IMR-90 (cell line): Measurements from ENCODE around the gene PAM16. TPM values are rescaled to one million over a fixed set of nuclear protein-coding genes. Genes with fewer than 3 reads are reported as not detected.
"Not testable (repeated sequence)": the region's sequence is repeated elsewhere in the genome, so short reads cannot be mapped to it uniquely, and the experiment has no call there.

Source experiments
- ATAC-seq: fragments of 200-7000 bp; cut with Tn5 transposase; 2 replicates; pipeline ENCODE4 v1.9.1; 2020; ENCODE audit warnings: low read depth, mild to moderate bottlenecking, moderate library complexity
- BruUV-seq: library from RNA; stranded (reverse); fragments of 400-500 nt; replicated peaks from 2 replicates; lab custom pipeline; 2021; lab: Mats Ljungman, UMichigan
- CTCF ChIA-PET: fragments of 300-600 bp; formaldehyde crosslinking; extraction: SDS; loops from one replicate; lab custom pipeline; 2021; ENCODE audit warnings: antibody characterized with exemption; lab: Yijun Ruan, JAX
- POLR2A ChIA-PET: fragments of 300-600 bp; sonication (Branson Sonifier 250); formaldehyde crosslinking; loops from one replicate; lab custom pipeline; 2022; ENCODE audit warnings: antibody characterized with exemption; ENCODE audit not compliant: unreplicated experiment; lab: Charles Lee
- DNase-seq: peaks from one replicate; pipeline ENCODE4 v3.0.0; 2013
- H2AFZ ChIP-seq: replicated peaks from 2 replicates; pipeline ENCODE3; 2013; ENCODE audit warnings: low read length, mild to moderate bottlenecking; ENCODE audit not compliant: poor library complexity
- H2AK5ac ChIP-seq: 2 replicates; pipeline ENCODE4 v1.6.1; 2013; ENCODE audit warnings: low read depth, low read length, inconsistent platforms
- H2AK9ac ChIP-seq: replicated peaks from 2 replicates; pipeline ENCODE3; 2013; ENCODE audit warnings: mild to moderate bottlenecking, low read depth, low read length, moderate library complexity; ENCODE audit not compliant: poor library complexity
- H2BK120ac ChIP-seq: 2 replicates; pipeline ENCODE4 v1.6.1; 2013; ENCODE audit warnings: low read depth, low read length, inconsistent platforms
- H2BK15ac ChIP-seq: 3 replicates; pipeline ENCODE4 v1.6.1; 2013; ENCODE audit warnings: low read depth, low read length, inconsistent platforms
- H2BK20ac ChIP-seq: 2 replicates; pipeline ENCODE4 v1.6.1; 2013; ENCODE audit warnings: low read depth, mild to moderate bottlenecking, inconsistent platforms, low read length, moderate library complexity
- H2BK5ac ChIP-seq: 2 replicates; pipeline ENCODE4 v1.6.1; 2013; ENCODE audit warnings: mild to moderate bottlenecking, low read depth, low read length, inconsistent platforms; ENCODE audit not compliant: poor library complexity, severe bottlenecking
- H3K14ac ChIP-seq: replicated peaks from 2 replicates; pipeline ENCODE4 v1.6.1; 2013; ENCODE audit warnings: low read depth, low read length, inconsistent platforms
- H3K18ac ChIP-seq: 2 replicates; pipeline ENCODE4 v1.6.1; 2013; ENCODE audit warnings: low read depth, low read length, control low read depth
- H3K23ac ChIP-seq: 2 replicates; pipeline ENCODE4 v1.6.1; 2013; ENCODE audit warnings: low read depth, low read length, inconsistent platforms
- H3K27ac ChIP-seq: 2 replicates; pipeline ENCODE4 v1.5.1; 2013; ENCODE audit warnings: mild to moderate bottlenecking, control low read depth, low read length; ENCODE audit not compliant: insufficient read depth
- H3K27me3 ChIP-seq: 2 replicates; pipeline ENCODE4 v1.6.1; 2013; ENCODE audit warnings: low read length; ENCODE audit not compliant: control insufficient read depth, insufficient read depth
- H3K36me3 ChIP-seq: 2 replicates; pipeline ENCODE4 v1.6.1; 2013; ENCODE audit warnings: low read length, mixed read lengths; ENCODE audit not compliant: control insufficient read depth, insufficient read depth
- H3K4ac ChIP-seq: 2 replicates; pipeline ENCODE4 v1.6.1; 2013; ENCODE audit warnings: low read depth, low read length, inconsistent platforms
- H3K4me1 ChIP-seq: 2 replicates; pipeline ENCODE4 v1.6.1; 2013; ENCODE audit warnings: low read length, mixed read lengths; ENCODE audit not compliant: control insufficient read depth, insufficient read depth
- H3K4me2 ChIP-seq: 2 replicates; pipeline ENCODE4 v1.6.1; 2013; ENCODE audit warnings: low read depth, mild to moderate bottlenecking, control low read depth, low read length, moderate library complexity
- H3K4me3 ChIP-seq: 2 replicates; pipeline ENCODE4 v1.5.1; 2013; ENCODE audit warnings: low read depth, mild to moderate bottlenecking, control low read depth, low read length, moderate library complexity; ENCODE audit not compliant: insufficient read depth
- H3K56ac ChIP-seq: 2 replicates; pipeline ENCODE4 v1.6.1; 2013; ENCODE audit warnings: low read length, inconsistent platforms; ENCODE audit not compliant: insufficient read depth; ENCODE audit errors: extremely low read depth
- H3K79me1 ChIP-seq, 2 experiments: 2 replicates each; pipeline ENCODE4 v1.6.1; 2013; ENCODE audit warnings: low read length in 2 of 2, inconsistent platforms in 1 of 2, low read depth in 1 of 2
- H3K9ac ChIP-seq: 2 replicates; pipeline ENCODE4 v1.6.1; 2013; ENCODE audit warnings: low read depth, low read length, control low read depth
- H3K9me1 ChIP-seq: 2 replicates; pipeline ENCODE4 v1.6.1; 2013; ENCODE audit warnings: low read length, inconsistent platforms; ENCODE audit not compliant: insufficient read depth
- H3K9me3 ChIP-seq: 2 replicates; pipeline ENCODE4 v1.6.1; 2013; ENCODE audit warnings: low read length; ENCODE audit not compliant: control insufficient read depth, insufficient read depth
- H4K20me1 ChIP-seq: 2 replicates; pipeline ENCODE4 v1.6.1; 2013; ENCODE audit warnings: low read length, inconsistent platforms; ENCODE audit not compliant: insufficient read depth
- H4K5ac ChIP-seq: 2 replicates; pipeline ENCODE4 v1.6.1; 2013; ENCODE audit warnings: mild to moderate bottlenecking, low read depth, low read length, control low read depth
- H4K8ac ChIP-seq, 2 experiments: 2 replicates each; pipeline ENCODE4 v1.6.1; 2013; ENCODE audit warnings: low read depth in 2 of 2, low read length in 2 of 2, control low read depth in 1 of 2, inconsistent platforms in 1 of 2
- H4K91ac ChIP-seq: 2 replicates; pipeline ENCODE4 v1.6.1; 2013; ENCODE audit warnings: low read depth, low read length, inconsistent platforms; ENCODE audit not compliant: insufficient read depth
- WGBS, 2 experiments: methylation state at CpG; one replicate each; pipeline versions ENCODE4 v1.1.5 to v1.1.7; 2013; ENCODE audit warnings: missing lambda C conversion rate in 2 of 2; ENCODE audit not compliant: insufficient read length in 1 of 2; ENCODE audit errors: extremely low coverage in 2 of 2; 5-methylcytosine and 5-hydroxymethylcytosine counted together
- dilution Hi-C: fragments of 300-500 bp; cut with HindIII; formaldehyde crosslinking; loops from one replicate; pipeline ENCODE4 v1.14.3; 2018; ENCODE audit warnings: low sequenced_read_pairs; ENCODE audit not compliant: unreplicated experiment
- in situ Hi-C: fragments of 300-500 bp; cut with MboI; formaldehyde crosslinking; loops from 3 replicates; pipeline ENCODE4 v1.14.3; 2019; ENCODE audit warnings: low sequenced_read_pairs, inconsistent platforms, mixed read lengths
- intact Hi-C: fragments of 100-400 bp; cut with micrococcal nuclease; formaldehyde crosslinking; loops from 2 replicates; pipeline ENCODE4 v1.10.0; 2022
- polyA plus RNA-seq, 3 experiments: library from polyadenylated mRNA; depleted of rRNA; stranded (reverse); fragments of >200 nt; gene quantifications; 2 replicates each; pipeline ENCODE4 v1.2.3, GENCODE V29; 2012; ENCODE audit warnings: low replicate concordance in 1 of 3
- total RNA-seq: library from RNA; depleted of rRNA; stranded (reverse); fragments of >200 nt; gene quantifications from 2 replicates; pipeline ENCODE4 v1.2.3, GENCODE V29; 2012

PAM16 gene
- total and polyA plus RNA-seq, 2 of the 4 experiments (the other 2 are of a cell fraction): 17.9 to 48.4 TPM

GRCh38 chr16:4333714-4334113 is 17.4 kb downstream of the PAM16 start:
- H2AFZ ChIP-seq: peak overlapping the region; percentile 58
- H4K8ac ChIP-seq, H3K4me2 ChIP-seq, H3K9me3 ChIP-seq, H2BK5ac ChIP-seq, H4K91ac ChIP-seq, H3K27me3 ChIP-seq, H2AK9ac ChIP-seq, H3K4me3 ChIP-seq, H3K14ac ChIP-seq, BruUV-seq, H3K4ac ChIP-seq, H3K56ac ChIP-seq, CTCF ChIA-PET, H3K4me1 ChIP-seq, H3K18ac ChIP-seq, POLR2A ChIA-PET, H3K27ac ChIP-seq, DNase-seq, H2BK15ac ChIP-seq, ATAC-seq, H4K5ac ChIP-seq, H2AK5ac ChIP-seq, H3K9ac ChIP-seq, H3K9me1 ChIP-seq, dilution Hi-C loops, H2BK120ac ChIP-seq, H3K23ac ChIP-seq, H2BK20ac ChIP-seq: not testable (repeated sequence)
- peaks cover 56% of the 10 kb centered on the region for H4K20me1 ChIP-seq
- intact Hi-C loops (loop anchor here (5.0 kb wide), 1 partner anchor 216 kb away; the partner anchor contains the start of gene ADCY9), in situ Hi-C loops (loop anchor here (5.0 to 10.0 kb wide), 2 partner anchors 131 to 349 kb away; no protein-coding TSS in a partner anchor)
- peaks cover 12 to 66% of the 10 kb centered on the region in 2 experiments; a peak in 3 of 4 replicates for H3K79me1 ChIP-seq
- 95% methylated on average over 3 of the region's 9 CpGs; no CpG with 5 or more reads in 1 of the 2 experiments for WGBS, 2 experiments
- peaks cover 37% of the 10 kb centered on the region for H3K36me3 ChIP-seq
